Neural cell (in vitro differentiated cells): ENCODE data around the gene KIAA1958.

Experiments
- CTCF ChIP-seq: fragments of 450-650 bp; IDR thresholded peaks from 2 replicates; pipeline ENCODE4 v1.5.1; 2014; ENCODE audit warnings: antibody characterized with exemption, mild to moderate bottlenecking, moderate library complexity; ENCODE audit not compliant: poor library complexity, severe bottlenecking
- EP300 ChIP-seq: fragments of 450-650 bp; conservative IDR thresholded peaks from 2 replicates; pipeline ENCODE4 v1.6.1; 2014; ENCODE audit warnings: antibody characterized with exemption, mild to moderate bottlenecking, moderate library complexity; ENCODE audit not compliant: poor library complexity, severe bottlenecking
- EZH2 ChIP-seq: fragments of 200-600, 300-800 bp; shearing (Covaris generic), sonication (generic); IDR thresholded peaks from 2 replicates; pipeline ENCODE4 v1.6.1; 2014; ENCODE audit warnings: antibody characterized with exemption, low read length, borderline replicate concordance, mild to moderate bottlenecking; ENCODE audit not compliant: insufficient read depth, poor library complexity, severe bottlenecking
- MXI1 ChIP-seq: fragments of 450-650 bp; conservative IDR thresholded peaks from 2 replicates; pipeline ENCODE4 v1.6.1; 2014; ENCODE audit warnings: antibody characterized with exemption, mild to moderate bottlenecking; ENCODE audit not compliant: poor library complexity, severe bottlenecking
- POLR2AphosphoS5 ChIP-seq: IDR thresholded peaks from 2 replicates; pipeline ENCODE4 v1.6.1; 2012
- RAD21 ChIP-seq: fragments of 450-650 bp; conservative IDR thresholded peaks from 2 replicates; pipeline ENCODE4 v1.6.1; 2014; ENCODE audit warnings: antibody characterized with exemption, mild to moderate bottlenecking, moderate library complexity
- SMC3 ChIP-seq: fragments of 450-650 bp; conservative IDR thresholded peaks from 2 replicates; pipeline ENCODE4 v1.6.1; 2014; ENCODE audit warnings: antibody characterized with exemption, mild to moderate bottlenecking, moderate library complexity; ENCODE audit not compliant: poor library complexity
- TAF1 ChIP-seq: IDR thresholded peaks from 2 replicates; pipeline ENCODE4 v1.6.1; 2012; ENCODE audit warnings: low read depth
- TF ChIP-seq, protein P1 (sequence below): IDR thresholded peaks from 2 replicates; pipeline ENCODE4 v1.6.1; 2012; ENCODE audit warnings: borderline replicate concordance

GRCh38 chr9:112581469-112582176 is 95.0 kb downstream of the KIAA1958 start:
- no peak for TF ChIP-seq CTCF
- TF ChIP-seq EP300 = no peak
- no peak for TF ChIP-seq POLR2AphosphoS5
- no peak for TF ChIP-seq RAD21
- no peak for TF ChIP-seq EZH2
- TF ChIP-seq SMC3 = no peak
- TF ChIP-seq MXI1 = no peak
- TF ChIP-seq TAF1 = no peak
- TF ChIP-seq, protein P1, sequence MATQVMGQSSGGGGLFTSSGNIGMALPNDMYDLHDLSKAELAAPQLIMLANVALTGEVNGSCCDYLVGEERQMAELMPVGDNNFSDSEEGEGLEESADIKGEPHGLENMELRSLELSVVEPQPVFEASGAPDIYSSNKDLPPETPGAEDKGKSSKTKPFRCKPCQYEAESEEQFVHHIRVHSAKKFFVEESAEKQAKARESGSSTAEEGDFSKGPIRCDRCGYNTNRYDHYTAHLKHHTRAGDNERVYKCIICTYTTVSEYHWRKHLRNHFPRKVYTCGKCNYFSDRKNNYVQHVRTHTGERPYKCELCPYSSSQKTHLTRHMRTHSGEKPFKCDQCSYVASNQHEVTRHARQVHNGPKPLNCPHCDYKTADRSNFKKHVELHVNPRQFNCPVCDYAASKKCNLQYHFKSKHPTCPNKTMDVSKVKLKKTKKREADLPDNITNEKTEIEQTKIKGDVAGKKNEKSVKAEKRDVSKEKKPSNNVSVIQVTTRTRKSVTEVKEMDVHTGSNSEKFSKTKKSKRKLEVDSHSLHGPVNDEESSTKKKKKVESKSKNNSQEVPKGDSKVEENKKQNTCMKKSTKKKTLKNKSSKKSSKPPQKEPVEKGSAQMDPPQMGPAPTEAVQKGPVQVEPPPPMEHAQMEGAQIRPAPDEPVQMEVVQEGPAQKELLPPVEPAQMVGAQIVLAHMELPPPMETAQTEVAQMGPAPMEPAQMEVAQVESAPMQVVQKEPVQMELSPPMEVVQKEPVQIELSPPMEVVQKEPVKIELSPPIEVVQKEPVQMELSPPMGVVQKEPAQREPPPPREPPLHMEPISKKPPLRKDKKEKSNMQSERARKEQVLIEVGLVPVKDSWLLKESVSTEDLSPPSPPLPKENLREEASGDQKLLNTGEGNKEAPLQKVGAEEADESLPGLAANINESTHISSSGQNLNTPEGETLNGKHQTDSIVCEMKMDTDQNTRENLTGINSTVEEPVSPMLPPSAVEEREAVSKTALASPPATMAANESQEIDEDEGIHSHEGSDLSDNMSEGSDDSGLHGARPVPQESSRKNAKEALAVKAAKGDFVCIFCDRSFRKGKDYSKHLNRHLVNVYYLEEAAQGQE = no peak
